HG02571 (cell line): ENCODE data around the gene CEACAM5.
"Not testable (repeated sequence)": the region's sequence is repeated elsewhere in the genome, so short reads cannot be mapped to it uniquely, and the experiment has no call there.

Experiments
- ATAC-seq: cut with Tn5 transposase; IDR thresholded peaks from one replicate; pipeline ENCODE4 v1.9.1; 2021; ENCODE audit warnings: mild to moderate bottlenecking, moderate library complexity; ENCODE audit not compliant: unreplicated experiment

The CEACAM5 gene

GRCh38 chr19:41700381-41701195 lies 7.8 kb upstream of the CEACAM5 start:
- no peak for ATAC-seq

GRCh38 chr19:41701401-41702075 lies 6.9 kb upstream of the CEACAM5 start:
- no peak for ATAC-seq

GRCh38 chr19:41702171-41702651 lies 6.2 kb upstream of the CEACAM5 start:
- no peak for ATAC-seq

GRCh38 chr19:41703602-41704293 lies 4.7 kb upstream of the CEACAM5 start:
- no peak for ATAC-seq

GRCh38 chr19:41705393-41706174 lies 2.8 kb upstream of the CEACAM5 start:
- no peak for ATAC-seq

GRCh38 chr19:41706741-41707501 lies 1.5 kb upstream of the CEACAM5 start:
- ATAC-seq: no peak

- ATAC-seq: no peak
Observed at GRCh38 chr19:41707502-41707812, 969 bp upstream of the CEACAM5 start.

- no peak for ATAC-seq
Observed at GRCh38 chr19:41707871-41708371, 505 bp upstream of the CEACAM5 start.

GRCh38 chr19:41709516-41709915 lies 1.1 kb downstream of the CEACAM5 start:
- not testable (repeated sequence) for ATAC-seq

GRCh38 chr19:41709951-41710645 lies 1.7 kb downstream of the CEACAM5 start:
- ATAC-seq: no peak

- no peak for ATAC-seq
Observed at GRCh38 chr19:41711376-41712261, 3.2 kb downstream of the CEACAM5 start.

- ATAC-seq: no peak
Observed at GRCh38 chr19:41714598-41714997, 6.2 kb downstream of the CEACAM5 start.

GRCh38 chr19:41718761-41719160 lies 10.3 kb downstream of the CEACAM5 start:
- no peak for ATAC-seq

- no peak for ATAC-seq
Observed at GRCh38 chr19:41720103-41720502, 11.7 kb downstream of the CEACAM5 start.

- ATAC-seq: no peak
Observed at GRCh38 chr19:41726493-41726892, 18.1 kb downstream of the CEACAM5 start.

GRCh38 chr19:41734156-41734555 lies 25.7 kb downstream of the CEACAM5 start:
- no peak for ATAC-seq

- ATAC-seq: no peak
Observed at GRCh38 chr19:41734585-41734984, 26.2 kb downstream of the CEACAM5 start.

GRCh38 chr19:41735071-41735600 lies 26.7 kb downstream of the CEACAM5 start:
- ATAC-seq: no peak
